Esophagus squamous epithelium (tissue), 5 donors: Measurements from ENCODE around the gene KIFC3. TPM values are rescaled to one million over a fixed set of nuclear protein-coding genes. Genes with fewer than 3 reads are reported as not detected.
"Not testable (repeated sequence)": the region's sequence is repeated elsewhere in the genome, so short reads cannot be mapped to it uniquely, and the experiment has no call there.

Experiments used
- DNase-seq: peaks from one replicate; lab custom pipeline; 2025; lab: John Stamatoyannopoulos, UW
- H3K27ac ChIP-seq, 4 donors: fragments of 200-600 bp; sonication (generic); one replicate each; pipeline ENCODE4 v1.5.1; 2016 to 2019; ENCODE audit warnings: mild to moderate bottlenecking in 1 of 4
- H3K27me3 ChIP-seq, 4 donors: fragments of 200-600 bp; sonication (generic); 1 replicate in 3 of 4; 2 replicates in 1 of 4; pipeline versions ENCODE4 v1.5.1 to v1.6.0; 2017 to 2021; ENCODE audit warnings: antibody characterized with exemption in 1 of 4
- H3K36me3 ChIP-seq, 3 donors: fragments of 200-600 bp; sonication (generic); one replicate each; pipeline ENCODE4 v1.5.1; 2016 to 2019
- H3K4me1 ChIP-seq, 3 donors: fragments of 200-600 bp; sonication (generic); one replicate each; pipeline ENCODE4 v1.5.1; 2017 to 2019
- H3K4me3 ChIP-seq, 4 donors: fragments of 200-600 bp; sonication (generic); 1 replicate in 3 of 4; 2 replicates in 1 of 4; pipeline ENCODE4 v1.5.1; 2016 to 2019; ENCODE audit warnings: mild to moderate bottlenecking in 2 of 4, moderate library complexity in 1 of 4
- H3K9me3 ChIP-seq, 3 donors: fragments of 200-600 bp; sonication (generic); one replicate each; pipeline ENCODE4 v1.5.1; 2016 to 2019
- POLR2A ChIP-seq, 4 donors: fragments of 450-650 bp; IDR thresholded peaks; one replicate each; pipeline ENCODE4 v1.6.1; 2017; ENCODE audit warnings: antibody characterized with exemption in 4 of 4, mild to moderate bottlenecking in 4 of 4, moderate library complexity in 3 of 4
- WGBS, 2 donors: methylation state at CpG; one replicate each; pipeline ENCODE4 v1.1.5; 2018; 5-methylcytosine and 5-hydroxymethylcytosine counted together
- intact Hi-C: fragments of 100-400 bp; cut with DNase I; formaldehyde crosslinking; loops from one replicate; pipeline ENCODE4 v1.15.0; 2022
- total RNA-seq, 4 donors: library from RNA; depleted of rRNA; stranded (reverse); fragments of >200 nt; gene quantifications; one replicate each; pipeline ENCODE4 v1.1.0, GENCODE V29; 2016
- TF ChIP-seq, protein P1 (sequence below), 6 experiments: fragments of 450-650 bp in 4 of 6; fragments of 200-600 bp in 2 of 6; sonication (generic) in 2 of 6; IDR thresholded peaks; one replicate each; pipeline ENCODE4 v1.5.1; 2016 to 2019; ENCODE audit warnings: antibody characterized with exemption in 6 of 6, mild to moderate bottlenecking in 4 of 6, moderate library complexity in 4 of 6
- donor health status: DM: yes; HTN: yes; CAD: no.

KIFC3 gene
- total RNA-seq, 4 donors from 2014 or later: 14.8 to 72.4 (median 43.5) TPM

- intact Hi-C loops: no loop called here
- Histone ChIP-seq H3K27me3 (no peaks in the 10 kb centered on the region), H3K36me3 (peaks cover 0 to 43% (median 0%) of the 10 kb centered on the region in 3 donors), H3K4me3 (no peak overlapping the region), H3K9me3 (no peaks in the 10 kb centered on the region), H3K27ac (no peak overlapping the region), H3K4me1 (peaks cover 9 to 21% (median 20%) of the 10 kb centered on the region in 3 donors)
- WGBS, 2 donors: 78 to 89% methylated on average over 5 to 6 of the region's 7 CpGs
- no peak for DNase-seq
- TF ChIP-seq POLR2A (IDR thresholded peaks at IDR 0.05): no peak
- TF ChIP-seq, protein P1, sequence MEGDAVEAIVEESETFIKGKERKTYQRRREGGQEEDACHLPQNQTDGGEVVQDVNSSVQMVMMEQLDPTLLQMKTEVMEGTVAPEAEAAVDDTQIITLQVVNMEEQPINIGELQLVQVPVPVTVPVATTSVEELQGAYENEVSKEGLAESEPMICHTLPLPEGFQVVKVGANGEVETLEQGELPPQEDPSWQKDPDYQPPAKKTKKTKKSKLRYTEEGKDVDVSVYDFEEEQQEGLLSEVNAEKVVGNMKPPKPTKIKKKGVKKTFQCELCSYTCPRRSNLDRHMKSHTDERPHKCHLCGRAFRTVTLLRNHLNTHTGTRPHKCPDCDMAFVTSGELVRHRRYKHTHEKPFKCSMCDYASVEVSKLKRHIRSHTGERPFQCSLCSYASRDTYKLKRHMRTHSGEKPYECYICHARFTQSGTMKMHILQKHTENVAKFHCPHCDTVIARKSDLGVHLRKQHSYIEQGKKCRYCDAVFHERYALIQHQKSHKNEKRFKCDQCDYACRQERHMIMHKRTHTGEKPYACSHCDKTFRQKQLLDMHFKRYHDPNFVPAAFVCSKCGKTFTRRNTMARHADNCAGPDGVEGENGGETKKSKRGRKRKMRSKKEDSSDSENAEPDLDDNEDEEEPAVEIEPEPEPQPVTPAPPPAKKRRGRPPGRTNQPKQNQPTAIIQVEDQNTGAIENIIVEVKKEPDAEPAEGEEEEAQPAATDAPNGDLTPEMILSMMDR (IDR thresholded peaks at IDR 0.05): no peak
These were observed 18.0 kb downstream of the KIFC3 start for GRCh38 chr16:57784334-57784733.

- intact Hi-C loops: no loop called here
- TF ChIP-seq POLR2A (IDR thresholded peaks at IDR 0.05): no peak
- TF ChIP-seq, protein P1 (IDR thresholded peaks at IDR 0.05): no peak
- WGBS, 2 donors: 74 to 91% methylated on average over 4 to 6 of the region's 8 CpGs
These were observed 18.4 kb downstream of the KIFC3 start for GRCh38 chr16:57783883-57784282.

DNA sequence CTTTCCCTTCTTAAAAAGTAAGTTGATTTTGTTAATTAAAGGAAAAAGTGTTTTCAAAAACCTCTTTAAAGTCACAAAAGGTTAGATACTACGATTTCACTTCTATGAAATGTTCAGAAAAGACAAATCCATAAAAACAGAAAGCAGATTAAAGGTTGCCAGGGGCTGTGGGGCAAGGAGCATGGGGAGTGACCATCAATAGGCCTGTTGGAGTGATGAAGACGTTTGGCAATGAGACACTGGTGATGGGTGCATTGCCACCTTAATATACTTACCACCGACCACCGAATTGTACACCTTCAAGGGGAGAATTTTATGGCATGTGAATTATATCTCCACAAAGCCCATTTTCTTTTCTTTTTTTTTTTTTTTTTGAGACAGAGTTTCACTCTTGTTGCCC lies 19.2 kb downstream of the KIFC3 start:
- Histone ChIP-seq H3K4me3 (no peak overlapping the region), H3K27me3 (no peaks in the 10 kb centered on the region), H3K9me3 (no peaks in the 10 kb centered on the region), H3K4me1 (peaks cover 9 to 19% (median 19%) of the 10 kb centered on the region in 3 donors), H3K27ac (no peak overlapping the region), H3K36me3 (peaks cover 0 to 33% (median 0%) of the 10 kb centered on the region in 3 donors)
- intact Hi-C loops: no loop called here
- TF ChIP-seq POLR2A (IDR thresholded peaks at IDR 0.05): no peak
- TF ChIP-seq, protein P1 (IDR thresholded peaks at IDR 0.05): no peak
- WGBS, 2 donors: 84 to 85% methylated on average over 4 of the region's 4 CpGs
- no peak for DNase-seq

More at GRCh38 chr16:57783883-57784282, 18.4 kb downstream of the KIFC3 start:
- Histone ChIP-seq H3K27me3 (no peaks in the 10 kb centered on the region), H3K27ac (no peak overlapping the region), H3K4me3 (no peak overlapping the region), H3K9me3 (no peaks in the 10 kb centered on the region), H3K36me3 (peaks cover 0 to 39% (median 0%) of the 10 kb centered on the region in 3 donors), H3K4me1 (peaks cover 9 to 21% (median 20%) of the 10 kb centered on the region in 3 donors)
- no peak for DNase-seq

DNA sequence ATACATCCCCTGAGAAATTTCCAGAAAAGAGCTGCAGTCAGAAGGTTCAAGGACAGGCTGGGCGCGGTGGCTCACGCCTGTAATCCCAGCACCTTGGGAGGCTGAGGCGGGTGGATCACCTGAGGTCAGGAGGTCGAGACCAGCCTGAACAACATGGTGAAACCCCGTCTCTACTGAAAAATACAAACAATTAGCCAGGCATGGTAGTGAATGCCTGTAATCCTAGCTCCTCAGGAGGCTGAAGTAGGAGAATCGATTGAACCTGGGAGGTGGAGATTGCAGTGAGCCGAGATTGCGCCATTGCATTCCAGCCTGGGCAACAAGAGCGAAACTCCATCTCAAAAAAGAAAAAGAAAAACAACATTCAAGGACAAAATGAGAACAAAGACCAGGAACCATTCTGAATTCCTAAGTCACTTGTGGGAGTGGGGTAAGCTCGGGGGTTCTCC lies 19.7 kb downstream of the KIFC3 start:
- H3K9me3 ChIP-seq, H3K27ac ChIP-seq, H3K4me3 ChIP-seq, DNase-seq, H3K27me3 ChIP-seq, intact Hi-C loops: not testable (repeated sequence)
- Histone ChIP-seq H3K36me3 (peaks cover 0 to 28% (median 0%) of the 10 kb centered on the region in 3 donors), H3K4me1 (peaks cover 6 to 15% (median 14%) of the 10 kb centered on the region in 3 donors)
- 86 to 94% methylated on average over 11 of the region's 11 CpGs for WGBS, 2 donors

DNA sequence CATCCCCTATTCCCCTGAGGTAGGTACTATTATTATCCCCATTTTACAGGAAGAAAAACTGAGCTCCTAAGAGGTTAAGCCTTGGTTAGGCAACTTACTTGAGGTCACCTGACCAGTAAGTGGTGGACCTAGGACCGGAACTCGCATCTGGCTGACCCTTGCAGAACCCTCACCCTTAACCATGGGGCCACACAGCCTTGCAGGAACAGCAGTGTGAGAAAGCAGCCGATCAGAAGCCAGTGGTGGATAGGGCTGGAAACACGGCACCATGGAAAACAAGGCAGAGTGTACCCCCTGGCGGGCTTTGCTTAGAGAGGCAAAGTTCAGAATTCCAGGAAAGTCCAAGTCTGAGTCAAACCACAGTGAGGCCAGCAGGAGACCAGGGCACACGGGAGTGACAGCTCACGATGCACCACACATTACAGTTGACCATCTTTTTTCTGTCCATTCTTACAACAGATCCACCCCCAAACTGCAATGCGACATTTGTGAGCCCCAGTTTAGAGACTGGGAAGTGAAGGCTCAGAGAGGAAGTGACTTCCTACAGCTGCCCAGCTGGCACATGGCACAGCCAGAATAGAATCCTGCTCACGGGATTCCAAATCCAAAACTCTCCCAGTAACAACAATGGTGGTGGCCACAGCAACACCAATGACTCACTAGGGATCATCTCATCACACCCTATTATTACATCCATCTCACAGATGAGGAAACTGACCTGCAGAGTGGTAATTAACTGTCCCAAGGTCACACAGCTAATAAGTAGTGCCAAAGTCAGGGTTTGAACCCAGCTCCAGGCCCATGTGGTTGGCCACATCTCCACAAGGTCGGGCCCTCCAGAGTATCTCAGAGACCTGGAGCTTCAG lies 20.3 kb downstream of the KIFC3 start:
- DNase-seq: no peak
- Histone ChIP-seq H3K9me3 (no peaks in the 10 kb centered on the region), H3K36me3 (peaks cover 0 to 23% (median 0%) of the 10 kb centered on the region in 3 donors), H3K27me3 (no peaks in the 10 kb centered on the region), H3K27ac (no peak overlapping the region), H3K4me1 (peaks cover 0 to 8% (median 8%) of the 10 kb centered on the region in 3 donors), H3K4me3 (no peak overlapping the region)
- TF ChIP-seq POLR2A (IDR thresholded peaks at IDR 0.05): no peak
- intact Hi-C loops: no loop called here
- 83 to 89% methylated on average over 5 to 7 of the region's 10 CpGs for WGBS, 2 donors

DNA sequence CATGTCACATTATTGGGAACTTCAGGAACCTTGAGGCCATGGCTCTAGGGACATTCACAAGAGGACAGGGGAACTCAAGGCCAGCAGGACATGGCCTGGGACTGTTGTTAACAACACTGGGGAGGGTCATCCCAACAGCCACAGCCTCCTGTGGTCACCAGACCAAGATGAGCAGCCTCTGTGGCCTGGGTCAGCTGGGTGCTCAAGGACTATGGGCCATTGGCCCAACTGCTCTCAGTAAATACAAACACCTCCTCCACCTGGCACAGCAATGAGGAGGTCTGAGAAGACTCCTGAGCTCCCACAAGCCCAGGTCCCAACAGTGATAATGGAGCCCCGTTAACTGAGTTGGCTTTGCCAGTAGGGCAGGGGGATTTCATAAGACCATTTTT lies 20.9 kb downstream of the KIFC3 start:
- no peaks in the 10 kb centered on the region for H3K27me3 ChIP-seq
- 83 to 100% methylated on average over 1 of the region's 1 CpG for WGBS, 2 donors
- H3K27ac ChIP-seq: no peak overlapping the region
- H3K9me3 ChIP-seq: no peaks in the 10 kb centered on the region
- intact Hi-C loops: no loop called here
- no peak for DNase-seq
- TF ChIP-seq, protein P1 (IDR thresholded peaks at IDR 0.05): no peak
- TF ChIP-seq POLR2A (IDR thresholded peaks at IDR 0.05): no peak
- H3K36me3 ChIP-seq: peaks cover 0 to 26% (median 0%) of the 10 kb centered on the region in 3 donors
- peaks cover 0 to 2% (median 1%) of the 10 kb centered on the region in 3 donors for H3K4me1 ChIP-seq
- no peak overlapping the region for H3K4me3 ChIP-seq

GRCh38 chr16:57779836-57780235 lies 22.5 kb downstream of the KIFC3 start:
- H3K27me3 ChIP-seq, DNase-seq, intact Hi-C loops, H3K4me3 ChIP-seq, H3K9me3 ChIP-seq, H3K4me1 ChIP-seq, H3K27ac ChIP-seq: not testable (repeated sequence)
- 74 to 81% methylated on average over 5 of the region's 5 CpGs for WGBS, 2 donors
- H3K36me3 ChIP-seq: peaks cover 0 to 30% (median 5%) of the 10 kb centered on the region in 3 donors
